ENCODE results near the gene TMEM100. TPM values are rescaled to one million over a fixed set of nuclear protein-coding genes. Genes with fewer than 3 reads are reported as not detected.
A peak's percentile ranks its signal among the peaks of the same experiment; 100 is the strongest.

Gene TMEM100
- total RNA-seq, 4 donors from 2014 or later = 1.00 to 7.8 (median 4.1) TPM; not detected in 1

DNA sequence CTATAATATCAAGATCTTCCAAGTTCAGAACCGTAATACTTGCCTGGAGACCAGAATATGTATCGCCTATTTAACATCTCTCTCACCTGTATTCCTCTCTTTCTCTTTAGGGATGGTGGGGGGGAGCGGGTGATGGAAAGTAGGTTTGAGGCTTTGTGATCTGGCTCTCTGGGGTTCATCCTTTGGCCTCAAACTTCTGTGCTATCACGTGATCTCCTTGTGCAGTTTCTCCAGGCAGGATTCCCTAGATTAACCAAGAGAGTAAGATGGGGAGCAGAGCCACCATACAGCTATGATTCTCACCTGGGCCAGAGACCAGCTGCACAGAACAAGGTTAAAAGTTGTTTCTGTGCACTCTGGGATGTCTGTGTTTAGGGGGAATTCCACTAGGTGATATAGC lies 5.2 kb downstream of the TMEM100 start:
- H3K27ac ChIP-seq = no peak overlapping the region
- no peaks in the 10 kb centered on the region for H3K27me3 ChIP-seq
- intact Hi-C loops (cut with DNase I; ENCODE audit: low total_unique reads) = loop anchor here (10.0 kb wide), 1 partner anchor 73 kb away; no protein-coding TSS in a partner anchor
- TF ChIP-seq, protein P1, sequence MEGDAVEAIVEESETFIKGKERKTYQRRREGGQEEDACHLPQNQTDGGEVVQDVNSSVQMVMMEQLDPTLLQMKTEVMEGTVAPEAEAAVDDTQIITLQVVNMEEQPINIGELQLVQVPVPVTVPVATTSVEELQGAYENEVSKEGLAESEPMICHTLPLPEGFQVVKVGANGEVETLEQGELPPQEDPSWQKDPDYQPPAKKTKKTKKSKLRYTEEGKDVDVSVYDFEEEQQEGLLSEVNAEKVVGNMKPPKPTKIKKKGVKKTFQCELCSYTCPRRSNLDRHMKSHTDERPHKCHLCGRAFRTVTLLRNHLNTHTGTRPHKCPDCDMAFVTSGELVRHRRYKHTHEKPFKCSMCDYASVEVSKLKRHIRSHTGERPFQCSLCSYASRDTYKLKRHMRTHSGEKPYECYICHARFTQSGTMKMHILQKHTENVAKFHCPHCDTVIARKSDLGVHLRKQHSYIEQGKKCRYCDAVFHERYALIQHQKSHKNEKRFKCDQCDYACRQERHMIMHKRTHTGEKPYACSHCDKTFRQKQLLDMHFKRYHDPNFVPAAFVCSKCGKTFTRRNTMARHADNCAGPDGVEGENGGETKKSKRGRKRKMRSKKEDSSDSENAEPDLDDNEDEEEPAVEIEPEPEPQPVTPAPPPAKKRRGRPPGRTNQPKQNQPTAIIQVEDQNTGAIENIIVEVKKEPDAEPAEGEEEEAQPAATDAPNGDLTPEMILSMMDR (IDR thresholded peaks at IDR 0.05) = no peak
- TF ChIP-seq POLR2A (IDR thresholded peaks at IDR 0.05) (no peak), POLR2AphosphoS5 (IDR thresholded peaks at IDR 0.05) (no peak), EP300 (IDR thresholded peaks at IDR 0.05; ENCODE audit: low read depth) (no peak)
- H3K4me1 ChIP-seq = peaks cover 0 to 5% (median 0%) of the 10 kb centered on the region in 4 donors
- WGBS, 2 donors (ENCODE audit: low coverage in 1 of 2) = 85 to 100% methylated on average over 1 to 4 of the region's 4 CpGs
- DNase-seq = no peak
- in situ Hi-C loops (cut with MboI; ENCODE audit: low pct_ligation_motif_present in 1 of 4, low pct_unique_long_range_greater_than_20kb in 1 of 4, low sequenced_read_pairs in 3 of 4) = loop anchor here in 1 of 4 donors (5.0 kb wide), 1 partner anchor 190 kb away; no protein-coding TSS in a partner anchor
- no peaks in the 10 kb centered on the region for H3K36me3 ChIP-seq
- no peak overlapping the region for H3K4me3 ChIP-seq
- no peaks in the 10 kb centered on the region for H3K9me3 ChIP-seq

DNA sequence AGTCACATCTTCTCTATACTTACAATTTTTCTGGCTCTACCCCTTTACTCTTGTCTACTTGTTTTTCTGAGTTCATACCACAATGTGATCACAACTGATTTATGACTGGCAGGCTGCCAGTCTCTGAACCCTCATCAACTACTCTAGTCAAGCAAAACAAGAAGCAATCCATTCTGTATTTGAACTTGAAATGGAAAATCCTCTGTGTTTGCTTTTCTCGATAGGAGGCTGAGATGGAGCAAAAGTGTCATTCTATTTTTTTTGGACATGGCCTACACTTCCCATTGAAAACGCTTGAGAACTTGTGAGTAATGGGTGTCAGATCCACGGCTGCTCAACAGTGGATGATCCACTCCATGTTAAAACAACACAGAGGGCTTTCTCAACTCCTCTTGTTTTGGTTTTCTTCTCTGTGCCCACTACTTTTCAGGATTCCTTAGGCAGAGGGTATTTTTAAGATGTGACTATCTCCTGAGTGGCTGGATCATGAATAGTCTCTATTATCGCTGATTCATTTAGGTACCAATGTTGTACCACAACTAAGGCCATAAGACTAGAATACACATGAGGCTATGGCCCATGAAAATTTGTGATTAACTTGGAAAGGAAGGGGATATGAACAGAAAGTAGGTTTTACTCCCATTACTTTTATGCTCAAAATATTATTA lies 11.7 kb downstream of the TMEM100 start:
- WGBS, 2 donors (ENCODE audit: low coverage in 1 of 2) = 65% methylated on average over 4 of the region's 4 CpGs
- intact Hi-C loops (cut with DNase I; ENCODE audit: low total_unique reads) = loop anchor here (10.0 kb wide), 1 partner anchor 66 kb away; no protein-coding TSS in a partner anchor
- DNase-seq = no peak
- peaks cover 0 to 5% (median 0%) of the 10 kb centered on the region in 4 donors for H3K4me1 ChIP-seq
- H3K4me3 ChIP-seq = no peak overlapping the region
- no peaks in the 10 kb centered on the region for H3K36me3 ChIP-seq
- no peak for TF ChIP-seq POLR2A (IDR thresholded peaks at IDR 0.05)
- TF ChIP-seq, protein P1 (IDR thresholded peaks at IDR 0.05) = no peak
- TF ChIP-seq EP300 (IDR thresholded peaks at IDR 0.05; ENCODE audit: low read depth) = no peak
- TF ChIP-seq POLR2AphosphoS5 (IDR thresholded peaks at IDR 0.05) = no peak
- in situ Hi-C loops (cut with MboI; ENCODE audit: low pct_ligation_motif_present in 1 of 4, low pct_unique_long_range_greater_than_20kb in 1 of 4, low sequenced_read_pairs in 3 of 4) = no loop called here
- H3K9me3 ChIP-seq = no peaks in the 10 kb centered on the region
- peak overlapping the region in 1 of 4 donors; percentile 38 for H3K27ac ChIP-seq
- H3K27me3 ChIP-seq = no peaks in the 10 kb centered on the region

GRCh38 chr17:55710410-55710809 lies 12.3 kb downstream of the TMEM100 start:
- in situ Hi-C loops (cut with MboI; ENCODE audit: low pct_ligation_motif_present in 1 of 4, low pct_unique_long_range_greater_than_20kb in 1 of 4, low sequenced_read_pairs in 3 of 4) (no loop called here), intact Hi-C loops (cut with DNase I; ENCODE audit: low total_unique reads) (loop anchor here (10.0 kb wide), 1 partner anchor 66 kb away; no protein-coding TSS in a partner anchor)
- 60 to 88% methylated on average over 1 to 3 of the region's 3 CpGs for WGBS, 2 donors (ENCODE audit: low coverage in 1 of 2)
- Histone ChIP-seq H3K36me3 (no peaks in the 10 kb centered on the region), H3K27ac (peak overlapping the region in 1 of 4 donors; percentile 57), H3K9me3 (no peaks in the 10 kb centered on the region), H3K27me3 (no peaks in the 10 kb centered on the region), H3K4me3 (no peak overlapping the region), H3K4me1 (peaks cover 0 to 5% (median 0%) of the 10 kb centered on the region in 4 donors)
- DNase-seq = no peak
- TF ChIP-seq POLR2A (IDR thresholded peaks at IDR 0.05) (no peak), POLR2AphosphoS5 (IDR thresholded peaks at IDR 0.05) (peak in 1 of 3 donors; percentile 43)

DNA sequence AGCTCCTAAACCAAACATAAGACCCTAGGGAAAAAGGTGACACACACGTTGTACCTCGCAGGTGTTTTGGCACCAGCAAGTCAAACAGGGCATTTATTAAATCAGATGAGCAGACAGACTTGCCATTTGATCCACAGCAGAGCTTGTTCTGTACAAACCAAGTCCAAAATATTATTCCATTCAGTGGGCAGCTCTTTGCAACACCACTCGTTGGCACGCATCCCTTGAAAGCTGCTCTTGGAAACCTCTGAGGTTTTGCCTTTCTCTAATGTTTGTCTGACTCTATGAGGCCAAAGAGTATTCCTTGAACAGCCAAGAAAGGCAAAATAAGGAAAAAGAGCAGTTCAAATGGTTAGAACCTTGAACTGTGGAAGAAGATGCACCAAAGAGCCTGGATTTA lies 12.7 kb downstream of the TMEM100 start:
- Histone ChIP-seq H3K27me3 (no peaks in the 10 kb centered on the region), H3K36me3 (no peaks in the 10 kb centered on the region), H3K27ac (peak overlapping the region in 1 of 4 donors; percentile 57), H3K4me1 (peaks cover 0 to 5% (median 0%) of the 10 kb centered on the region in 4 donors), H3K9me3 (no peaks in the 10 kb centered on the region), H3K4me3 (no peak overlapping the region)
- in situ Hi-C loops (cut with MboI; ENCODE audit: low pct_ligation_motif_present in 1 of 4, low pct_unique_long_range_greater_than_20kb in 1 of 4, low sequenced_read_pairs in 3 of 4) = no loop called here
- intact Hi-C loops (cut with DNase I; ENCODE audit: low total_unique reads) = loop anchor here (10.0 kb wide), 1 partner anchor 65 kb away; no protein-coding TSS in a partner anchor
- TF ChIP-seq POLR2A (IDR thresholded peaks at IDR 0.05) (no peak), EP300 (IDR thresholded peaks at IDR 0.05; ENCODE audit: low read depth) (no peak), POLR2AphosphoS5 (IDR thresholded peaks at IDR 0.05) (no peak)
- TF ChIP-seq, protein P1 (IDR thresholded peaks at IDR 0.05) = no peak
- DNase-seq = no peak
- 70 to 80% methylated on average over 4 of the region's 4 CpGs for WGBS, 2 donors (ENCODE audit: low coverage in 1 of 2)

All from transverse colon (tissue), 4 donors.